K562 (cell line): ENCODE results near the gene ZBTB46. TPM values are rescaled to one million over a fixed set of nuclear protein-coding genes. Genes with fewer than 3 reads are reported as not detected.

ENCODE experiments used
- ATAC-seq: fragments of 200-7000 bp; cut with Tn5 transposase; 3 replicates; pipeline ENCODE4 v1.9.1; 2020; ENCODE audit warnings: moderate library complexity
- BruUV-seq: library from RNA; stranded (reverse); fragments of 400-500 nt; replicated peaks from 2 replicates; lab custom pipeline; 2021; lab: Mats Ljungman, UMichigan
- CTCF ChIA-PET: fragments of 300-600 bp; formaldehyde crosslinking; extraction: SDS; loops from one replicate; lab custom pipeline; 2021; ENCODE audit warnings: low intra/inter-chr PET ratio; lab: Yijun Ruan, JAX
- POLR2A ChIA-PET: fragments of 300-600, 350-650 bp; sonication (Branson Sonifier 250); formaldehyde crosslinking; extraction: SDS; loops from one replicate; lab custom pipeline; 2021; ENCODE audit warnings: antibody characterized with exemption, inconsistent platforms; lab: Yijun Ruan, JAX
- DNase-seq, 4 experiments: peaks; one replicate each; pipeline versions ENCODE4 v3.0.0 to v3.0.0-alpha.2; 2011 to 2018; ENCODE audit warnings: low spot score in 3 of 4, mixed read lengths in 3 of 4; ENCODE audit errors: extremely low read depth in 1 of 4
- FAIRE-seq: peaks from 2 replicates; lab custom pipeline; 2011; peaks lifted over from hg19 to GRCh38; lab: Jason Lieb, UNC
- H2AFZ ChIP-seq: 2 replicates; pipeline ENCODE4 v1.6.0; 2011; ENCODE audit warnings: low read depth, low read length, control low read depth, inconsistent platforms
- H3K27ac ChIP-seq: fragments of 200-600 bp; 3 replicates; pipeline ENCODE4 v1.8.0; 2011; ENCODE audit warnings: low read depth, mild to moderate bottlenecking, control low read depth, inconsistent platforms, low read length, moderate library complexity, mixed read lengths; ENCODE audit errors: extremely low read depth
- H3K27me3 ChIP-seq, 2 experiments: fragments of 300-600 bp in 1 of 2; 2 replicates in 1 of 2; 3 replicates in 1 of 2; pipeline versions ENCODE4 v1.6.0 to v1.8.0; 2011; ENCODE audit warnings: inconsistent platforms in 2 of 2, low read length in 2 of 2, mild to moderate bottlenecking in 1 of 2, mixed read lengths in 1 of 2, moderate library complexity in 1 of 2; ENCODE audit not compliant: control insufficient read depth in 2 of 2, insufficient read depth in 2 of 2
- H3K36me3 ChIP-seq: fragments of 300-600 bp; 3 replicates; pipeline ENCODE4 v1.8.0; 2011; ENCODE audit warnings: mild to moderate bottlenecking, low read length, inconsistent platforms; ENCODE audit not compliant: control insufficient read depth, insufficient read depth
- H3K4me1 ChIP-seq, 2 experiments: fragments of 200-600 bp in 1 of 2; replicated peaks in 1 of 2; 2 replicates in 1 of 2; 3 replicates in 1 of 2; pipeline versions ENCODE4 v1.5.1 to v1.8.0; 2011; ENCODE audit warnings: inconsistent platforms in 2 of 2, low read length in 2 of 2, mild to moderate bottlenecking in 1 of 2, mixed read lengths in 1 of 2, moderate library complexity in 1 of 2; ENCODE audit not compliant: control insufficient read depth in 2 of 2, insufficient read depth in 2 of 2
- H3K4me2 ChIP-seq: 2 replicates; pipeline ENCODE4 v1.6.1; 2011; ENCODE audit warnings: low read length, control low read depth, inconsistent platforms, mixed read lengths; ENCODE audit not compliant: insufficient read depth
- H3K4me3 ChIP-seq: fragments of 200-600 bp; sonication (generic), shearing (Covaris generic); 2 replicates; pipeline ENCODE4 v1.5.1; 2016; ENCODE audit warnings: control low read depth, inconsistent platforms
- H3K79me2 ChIP-seq: fragments of 200-600 bp; 3 replicates; pipeline ENCODE4 v1.8.0; 2011; ENCODE audit warnings: low read length, inconsistent platforms; ENCODE audit not compliant: control insufficient read depth, insufficient read depth
- H3K9ac ChIP-seq, 2 experiments: 2 replicates each; pipeline versions ENCODE4 v1.6.0 to v1.6.1; 2011; ENCODE audit warnings: low read depth in 2 of 2, low read length in 2 of 2, control low read depth in 1 of 2, inconsistent platforms in 1 of 2, mild to moderate bottlenecking in 1 of 2, mixed read lengths in 1 of 2; ENCODE audit not compliant: insufficient read depth in 1 of 2
- H3K9me1 ChIP-seq: one replicate; pipeline ENCODE4 v1.6.0; 2011; ENCODE audit warnings: inconsistent platforms, mild to moderate bottlenecking, low read length, moderate library complexity; ENCODE audit not compliant: control insufficient read depth, insufficient read depth
- H3K9me3 ChIP-seq: replicated peaks from 2 replicates; pipeline ENCODE4 v1.5.1; 2011; ENCODE audit warnings: low read depth, low read length, inconsistent platforms; ENCODE audit not compliant: control insufficient read depth, insufficient read depth
- H4K20me1 ChIP-seq: replicated peaks from 2 replicates; pipeline ENCODE4 v1.6.1; 2011; ENCODE audit warnings: low read length, inconsistent platforms, mixed read lengths; ENCODE audit not compliant: control insufficient read depth, insufficient read depth
- ADNP ChIP-seq: fragments of 200-800 bp; sonication (Bioruptor generic); IDR thresholded peaks from 2 replicates; pipeline ENCODE4 v1.6.1; 2016; ENCODE audit warnings: missing genetic modification characterization, missing compliant biosample characterization
- ARHGAP35 ChIP-seq: fragments of 450-650 bp; IDR thresholded peaks from 2 replicates; pipeline ENCODE4 v1.6.1; 2018; ENCODE audit not compliant: partially characterized antibody
- CREM ChIP-seq: IDR thresholded peaks from 2 replicates; pipeline ENCODE4 v1.6.1; 2014; ENCODE audit warnings: antibody characterized with exemption, low read depth
- DDX20 ChIP-seq: fragments of 450-650 bp; IDR thresholded peaks from 2 replicates; pipeline ENCODE4 v1.6.1; 2016; ENCODE audit warnings: missing genetic modification characterization, low read depth, mild to moderate bottlenecking, missing compliant biosample characterization, moderate library complexity
- EHMT2 ChIP-seq: fragments of 450-650 bp; IDR thresholded peaks from 2 replicates; pipeline ENCODE4 v1.6.1; 2018; ENCODE audit warnings: antibody characterized with exemption
- FOXA3 ChIP-seq, 2 experiments: fragments of 450-650 bp in 1 of 2; sonication (generic) in 1 of 2; formaldehyde crosslinking; IDR thresholded peaks in 1 of 2; conservative IDR thresholded peaks in 1 of 2; 2 replicates each; pipeline versions ENCODE4 v1.4.0 to v1.8.0; 2020 to 2022; ENCODE audit warnings: mild to moderate bottlenecking in 2 of 2, missing genetic modification reagents in 1 of 2
- MCM5 ChIP-seq: fragments of 450-650 bp; IDR thresholded peaks from 2 replicates; pipeline ENCODE4 v1.6.1; 2016; ENCODE audit warnings: low read depth
- NBN ChIP-seq: fragments of 450-650 bp; IDR thresholded peaks from 2 replicates; pipeline ENCODE4 v1.6.1; 2016; ENCODE audit warnings: low read depth, mild to moderate bottlenecking
- NFIC ChIP-seq: fragments of 450-650 bp; IDR thresholded peaks from 2 replicates; pipeline ENCODE4 v1.6.1; 2017; ENCODE audit warnings: mild to moderate bottlenecking, inconsistent platforms
- PURB ChIP-seq: sonication (generic); formaldehyde crosslinking; IDR thresholded peaks from 2 replicates; pipeline ENCODE4 v1.9.0; 2021; ENCODE audit warnings: low read depth, mild to moderate bottlenecking, missing genetic modification reagents
- RBM17 ChIP-seq: fragments of 200-400 bp; formaldehyde crosslinking; IDR thresholded peaks from 2 replicates; pipeline ENCODE4 v1.6.1; 2017; ENCODE audit warnings: low read depth, mild to moderate bottlenecking, low read length, borderline replicate concordance
- TBP ChIP-seq: optimal IDR thresholded peaks from 2 replicates; pipeline ENCODE3; 2011; ENCODE audit warnings: low read depth, low read length, improper control_type of control experiment
- TCF15 ChIP-seq: fragments of 250-450 bp; sonication (Bioruptor Pico); IDR thresholded peaks from 2 replicates; pipeline ENCODE4 v1.8.0; 2022; ENCODE audit warnings: moderate library complexity, mild to moderate bottlenecking, inconsistent platforms
- TCF7L2 ChIP-seq: fragments of 150-350 bp; IDR thresholded peaks from 2 replicates; pipeline ENCODE4 v1.6.1; 2016; ENCODE audit warnings: low read depth, mild to moderate bottlenecking, low read length, moderate library complexity
- ZNF263 ChIP-seq: sonication (generic); formaldehyde crosslinking; IDR thresholded peaks from 2 replicates; pipeline ENCODE4 v1.8.0; 2022; ENCODE audit warnings: mild to moderate bottlenecking, missing genetic modification reagents, borderline replicate concordance
- ZNF507 ChIP-seq: conservative IDR thresholded peaks from 2 replicates; pipeline ENCODE4 v1.6.1; 2017; ENCODE audit warnings: missing genetic modification characterization, missing compliant biosample characterization
- ZNF830 ChIP-seq: fragments of 250-450 bp; sonication (Bioruptor Pico); IDR thresholded peaks from 2 replicates; pipeline ENCODE4 v1.5.0; 2021; ENCODE audit warnings: mild to moderate bottlenecking
- WGBS: fragments of 100-300 bp; shearing (Covaris generic); methylation state at CpG from one replicate; pipeline ENCODE4 v1.1.6; 2016; ENCODE audit warnings: low coverage, mixed read lengths; ENCODE audit not compliant: insufficient coverage; ENCODE audit errors: missing lambda C conversion rate; 5-methylcytosine and 5-hydroxymethylcytosine counted together
- in situ Hi-C: fragments of 300-500 bp; cut with MboI; formaldehyde crosslinking; loops from 4 replicates; pipeline ENCODE4 v1.15.0; 2018; ENCODE audit warnings: inconsistent platforms, mixed read lengths
- intact Hi-C: fragments of 100-400 bp; cut with micrococcal nuclease; formaldehyde crosslinking; loops from 2 replicates; pipeline ENCODE4 v1.14.2; 2022
- polyA plus RNA-seq, 8 experiments: library from polyadenylated mRNA; depleted of rRNA in 4 of 8; stranded (reverse) in 5 of 8; unstranded in 3 of 8; fragments of >200 nt; fragmentation: Nextera tagmentation in 2 of 8; fragmentation: Illumina TruSeq in 1 of 8; extraction: Ambion mirVana in 2 of 8; extraction: Trizol in 1 of 8; gene quantifications; 2 replicates each; pipeline versions ENCODE4 v1.2.1 to v1.2.3, GENCODE V29; 2011 to 2014; ENCODE audit warnings: inconsistent platforms in 1 of 8, missing spikeins in 1 of 8
- total RNA-seq, 7 experiments: library from RNA; depleted of rRNA in 6 of 7; stranded (reverse); fragments of >200 nt in 6 of 7; fragmentation: Illumina TruSeq in 2 of 7; extraction: Trizol in 2 of 7; gene quantifications; 2 replicates each; pipeline versions ENCODE4 v1.2.1 to v1.2.3, GENCODE V29; 2011 to 2021; ENCODE audit warnings: low replicate concordance in 1 of 7

Gene ZBTB46
- total and polyA plus RNA-seq, 9 of the 15 experiments (the other 6 are each of a cell fraction or from before 2014, with no cell fraction given): 0.29 to 4.1 (median 1.1) TPM

- BruUV-seq: no TSS peak
- Histone ChIP-seq H3K36me3 (peaks cover 8% of the 10 kb centered on the region; the same call in 1 of the 3 replicates), H3K4me2 (no peak overlapping the region), H2AFZ (no peak overlapping the region), H3K27me3 (no peaks in the 10 kb centered on the region)
- no peak for ATAC-seq
- TF ChIP-seq CREM (no peak), ZNF830 (no peak), NFIC (peak; percentile 56), ARHGAP35 (no peak)
- TF ChIP-seq, all 486 proteins: peak for 1
- peaks cover 9 to 70% of the 10 kb centered on the region in 2 experiments for H3K4me1 ChIP-seq
- H3K27ac ChIP-seq: no peak overlapping the region
- no peaks in the 10 kb centered on the region for H3K9me1 ChIP-seq
- no peaks in the 10 kb centered on the region for H3K9me3 ChIP-seq
- in situ Hi-C loops: no loop called here
- FAIRE-seq (no peak), DNase-seq (no peak)
- no peak overlapping the region for H3K4me3 ChIP-seq
- no peaks in the 10 kb centered on the region for H3K79me2 ChIP-seq
- intact Hi-C loops: no loop called here
- H4K20me1 ChIP-seq: no peaks in the 10 kb centered on the region
- H3K9ac ChIP-seq: peak overlapping the region in 1 of 2 experiments; percentile 77; a peak in 1 of 4 replicates
- ChIA-PET CTCF (no interaction called here), POLR2A (no interaction called here)
- WGBS: 78% methylated on average over 15 of the region's 20 CpGs
Observed at GRCh38 chr20:63748070-63748933, 82.8 kb downstream of the ZBTB46 start.

GRCh38 chr20:63747622-63748069 is 83.4 kb downstream of the ZBTB46 start:
- no peaks in the 10 kb centered on the region for H3K79me2 ChIP-seq
- no peak overlapping the region for H3K27ac ChIP-seq
- WGBS: 70% methylated on average over 8 of the region's 13 CpGs
- intact Hi-C loops: no loop called here
- in situ Hi-C loops: no loop called here
- H3K4me1 ChIP-seq: peaks cover 9 to 67% of the 10 kb centered on the region in 2 experiments
- H3K27me3 ChIP-seq: no peaks in the 10 kb centered on the region
- H3K9me3 ChIP-seq: no peaks in the 10 kb centered on the region
- no peak for FAIRE-seq
- no peak overlapping the region for H3K4me3 ChIP-seq
- H3K9ac ChIP-seq: peak overlapping the region in 1 of 2 experiments; percentile 77; a peak in 2 of 4 replicates
- peaks cover 13% of the 10 kb centered on the region; the same call in 1 of the 3 replicates for H3K36me3 ChIP-seq
- ATAC-seq: no peak
- no peaks in the 10 kb centered on the region for H3K9me1 ChIP-seq
- no peaks in the 10 kb centered on the region for H4K20me1 ChIP-seq
- no peak for DNase-seq
- BruUV-seq: no TSS peak
- ChIA-PET CTCF (no interaction called here), POLR2A (no interaction called here)
- no peak overlapping the region for H3K4me2 ChIP-seq
- H2AFZ ChIP-seq: no peak overlapping the region
- TF ChIP-seq TBP: no peak
- TF ChIP-seq NBN: no peak
- TF ChIP-seq DDX20 (tag): no peak
- TF ChIP-seq ZNF507 (tag): no peak
- TF ChIP-seq TCF15: no peak
- TF ChIP-seq TCF7L2: no peak
- TF ChIP-seq PURB: no peak
- no peak for TF ChIP-seq RBM17
- TF ChIP-seq ZNF263 (CRISPR knock-in tag): no peak
- no peak for TF ChIP-seq EHMT2
- no peak for TF ChIP-seq ADNP
- TF ChIP-seq MCM5: no peak
- TF ChIP-seq FOXA3 (CRISPR knock-in tag; conservative IDR thresholded peaks at IDR 0.05 in 1 of 2, IDR thresholded peaks at IDR 0.05 in 1 of 2): no peak
